ENCODE data around the gene DMRTB1.

DNA sequence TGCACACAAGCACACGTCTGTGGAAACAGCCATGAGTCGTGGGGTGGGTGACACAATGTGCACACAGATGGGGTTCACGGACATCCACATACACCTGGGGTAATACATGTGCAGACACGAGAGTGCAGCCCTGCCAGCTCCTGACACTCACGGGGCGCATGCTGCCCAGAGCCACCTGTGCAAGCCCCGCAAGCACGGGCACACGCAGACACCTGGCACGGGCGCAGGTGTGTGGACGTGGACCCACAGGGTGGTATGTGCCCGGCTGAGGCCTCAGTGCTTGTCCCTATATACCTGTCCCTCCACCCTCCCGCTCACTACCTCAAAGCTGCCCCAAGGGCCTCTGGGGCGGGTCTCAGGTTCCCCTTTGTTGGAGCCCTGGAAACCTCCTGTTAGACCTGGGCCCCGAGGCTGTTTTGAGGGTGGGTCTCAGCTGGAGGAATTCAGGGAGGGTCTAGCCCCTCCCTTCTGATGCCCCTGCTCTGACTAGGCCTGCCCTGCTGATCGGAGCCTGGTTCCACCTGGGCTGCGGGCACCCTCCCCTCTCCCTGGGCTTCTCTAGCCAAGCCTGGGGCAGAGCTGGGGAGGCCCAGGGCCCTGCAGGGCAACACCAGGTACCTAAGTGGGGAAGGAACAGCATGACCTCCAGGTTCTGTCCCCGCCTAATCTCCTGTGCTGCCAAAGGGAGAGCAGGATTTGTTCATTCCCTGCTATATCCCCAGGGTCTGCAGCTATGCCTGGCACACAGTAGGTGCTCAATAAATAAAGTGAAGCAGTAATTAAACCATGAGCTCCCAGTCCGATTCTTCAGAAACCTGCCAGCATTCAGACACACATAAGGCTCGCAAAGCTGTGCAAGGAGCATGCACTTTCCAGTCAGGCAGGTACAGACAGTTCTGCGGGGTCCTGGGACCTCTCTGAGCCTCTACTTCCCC lies 49.1 kb downstream of the DMRTB1 start:
- no peak for TF ChIP-seq CTCF (IDR thresholded peaks at IDR 0.05)
- TF ChIP-seq EZH2phosphoT487 (IDR thresholded peaks at IDR 0.05): no peak
- no peak for TF ChIP-seq EZH2 (IDR thresholded peaks at IDR 0.05)

All from neural progenitor cell (in vitro differentiated cells).